GM21423 (cell line): ENCODE results near the gene OR56B1.

Experiments
- ATAC-seq: cut with Tn5 transposase; IDR thresholded peaks from one replicate; pipeline ENCODE4 v1.9.1; 2021; ENCODE audit warnings: mild to moderate bottlenecking, moderate library complexity; ENCODE audit not compliant: unreplicated experiment

Gene OR56B1

GRCh38 chr11:5726351-5726750 lies 9.9 kb upstream of the OR56B1 start:
- no peak for ATAC-seq

- ATAC-seq = no peak
Observed at GRCh38 chr11:5727691-5728090, 8.6 kb upstream of the OR56B1 start.

GRCh38 chr11:5737091-5737490 lies 843 bp downstream of the OR56B1 start:
- ATAC-seq = no peak

GRCh38 chr11:5737670-5738392 lies 1.6 kb downstream of the OR56B1 start:
- ATAC-seq = no peak

- ATAC-seq = no peak
Observed at GRCh38 chr11:5738431-5738830, 2.2 kb downstream of the OR56B1 start.

- no peak for ATAC-seq
Observed at GRCh38 chr11:5746614-5747013, 10.4 kb downstream of the OR56B1 start.

- no peak for ATAC-seq
Observed at GRCh38 chr11:5749836-5750235, 13.6 kb downstream of the OR56B1 start.

GRCh38 chr11:5753943-5754342 lies 17.7 kb downstream of the OR56B1 start, which contains the start of gene OR52N4:
OR52N4 (plus strand) TSS chr11:5754243; CDS start chr11:5754741, 498 bp downstream.
- no peak for ATAC-seq

- ATAC-seq = no peak
Observed at GRCh38 chr11:5767056-5767455, 30.8 kb downstream of the OR56B1 start.

GRCh38 chr11:5783255-5783654 lies 47.0 kb downstream of the OR56B1 start, which contains the start of gene OR52N5:
OR52N5 (minus strand) TSS chr11:5783355; CDS start chr11:5778634, 4,721 bp downstream.
- no peak for ATAC-seq
